ENCODE measurements around the gene ARIH1.

GRCh38 chr15:72463702-72464101 lies 10.4 kb upstream of the ARIH1 start:
- no peak for TF ChIP-seq CTCF (IDR thresholded peaks at IDR 0.05)
- no peak for TF ChIP-seq POLR2A (IDR thresholded peaks at IDR 0.05)

Measured in thyroid gland (tissue), 4 donors.